Brain microvascular endothelial cell (primary cell): ENCODE data around the gene DNAJB9.
A peak's percentile ranks its signal among the peaks of the same experiment; 100 is the strongest.

Experiments
- DNase-seq: peaks from one replicate; pipeline ENCODE4 v3.0.0-alpha.2; 2020
- H3K27ac ChIP-seq: fragments of 250-450 bp; sonication (Bioruptor Pico); 2 replicates; pipeline ENCODE4 v1.5.1; 2020; ENCODE audit warnings: mild to moderate bottlenecking, moderate library complexity
- H3K27me3 ChIP-seq: fragments of 250-450 bp; sonication (Bioruptor Pico); replicated peaks from 2 replicates; pipeline ENCODE4 v1.5.1; 2020; ENCODE audit warnings: mild to moderate bottlenecking
- H3K36me3 ChIP-seq: fragments of 250-450 bp; sonication (Bioruptor Pico); replicated peaks from 2 replicates; pipeline ENCODE4 v1.5.1; 2020; ENCODE audit warnings: mild to moderate bottlenecking
- H3K4me3 ChIP-seq: 2 replicates; pipeline ENCODE4 v1.5.1; 2011; ENCODE audit warnings: low read depth, mild to moderate bottlenecking, control low read depth, low read length, moderate library complexity
- CTCF ChIP-seq: IDR thresholded peaks from 2 replicates; pipeline ENCODE4 v1.5.1; 2011; ENCODE audit warnings: low read depth, mild to moderate bottlenecking, moderate library complexity, low read length, control low read depth, inconsistent platforms; ENCODE audit errors: missing control alignments
- in situ Hi-C: cut with HindIII; loops from 2 replicates; pipeline ENCODE4 v1.10.0; 2017; ENCODE audit warnings: low sequenced_read_pairs, low pct_ligation_motif_present

The DNAJB9 gene

DNA sequence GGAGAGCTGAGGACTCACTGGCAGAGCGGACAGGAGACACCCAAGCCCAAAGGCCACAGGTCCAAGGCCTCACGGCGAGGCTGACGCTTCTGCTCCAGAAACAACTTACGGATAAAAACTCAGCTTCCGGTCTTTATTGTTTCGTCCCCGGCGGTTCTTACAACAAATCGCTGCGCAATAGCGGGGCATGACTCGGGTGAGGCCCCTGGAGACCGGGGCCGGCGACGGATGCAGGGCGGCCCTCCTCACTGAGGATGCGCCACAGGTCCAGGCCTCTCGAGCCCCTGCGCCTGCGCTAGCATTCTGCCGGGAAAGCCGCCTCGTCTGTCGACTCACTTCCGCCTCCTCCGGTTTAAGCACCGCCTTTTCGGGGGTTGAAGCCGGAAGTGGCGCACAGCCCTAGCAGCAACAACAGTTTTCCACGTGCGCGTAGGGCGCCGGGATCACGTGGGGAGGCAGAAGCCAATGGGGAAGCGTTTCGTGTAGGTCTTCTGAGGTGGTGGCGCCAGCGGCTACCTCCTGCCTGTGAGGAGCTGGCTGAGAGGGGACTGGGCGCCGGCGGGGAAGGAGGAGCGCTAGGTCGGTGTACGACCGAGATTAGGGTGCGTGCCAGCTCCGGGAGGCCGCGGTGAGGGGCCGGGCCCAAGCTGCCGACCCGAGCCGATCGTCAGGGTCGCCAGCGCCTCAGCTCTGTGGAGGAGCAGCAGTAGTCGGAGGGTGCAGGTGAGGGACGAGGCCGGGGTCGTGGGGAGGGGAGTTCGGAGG lies at the start of gene DNAJB9, which contains the start of gene THAP5:
TSS of gene DNAJB9 (plus strand) at position 494 of the 765 bp plus-strand sequence. CDS start 1,853 bp downstream, outside the sequence.
TSS of gene THAP5 (minus strand) at position 326 of the 765 bp plus-strand sequence. CDS start at position 189, 137 bp downstream.
- in situ Hi-C loops = no loop called here
- peak within 1 kb of the TSS; percentile 98 for H3K4me3 ChIP-seq
- DNase-seq = peak; percentile 99
- peak within 1 kb of the TSS; percentile 96 for H3K27ac ChIP-seq
- TF ChIP-seq CTCF = no peak
- no peaks in the 10 kb centered on the region for H3K27me3 ChIP-seq
- peaks cover 11% of the 10 kb centered on the region for H3K36me3 ChIP-seq

GRCh38 chr7:108522780-108523179 lies 46.9 kb upstream of the DNAJB9 start:
- no peak overlapping the region for H3K27ac ChIP-seq
- no peaks in the 10 kb centered on the region for H3K27me3 ChIP-seq
- in situ Hi-C loops = no loop called here
- DNase-seq = no peak
- TF ChIP-seq CTCF = no peak
- no peak overlapping the region for H3K4me3 ChIP-seq
- H3K36me3 ChIP-seq = peaks cover 6% of the 10 kb centered on the region

DNA sequence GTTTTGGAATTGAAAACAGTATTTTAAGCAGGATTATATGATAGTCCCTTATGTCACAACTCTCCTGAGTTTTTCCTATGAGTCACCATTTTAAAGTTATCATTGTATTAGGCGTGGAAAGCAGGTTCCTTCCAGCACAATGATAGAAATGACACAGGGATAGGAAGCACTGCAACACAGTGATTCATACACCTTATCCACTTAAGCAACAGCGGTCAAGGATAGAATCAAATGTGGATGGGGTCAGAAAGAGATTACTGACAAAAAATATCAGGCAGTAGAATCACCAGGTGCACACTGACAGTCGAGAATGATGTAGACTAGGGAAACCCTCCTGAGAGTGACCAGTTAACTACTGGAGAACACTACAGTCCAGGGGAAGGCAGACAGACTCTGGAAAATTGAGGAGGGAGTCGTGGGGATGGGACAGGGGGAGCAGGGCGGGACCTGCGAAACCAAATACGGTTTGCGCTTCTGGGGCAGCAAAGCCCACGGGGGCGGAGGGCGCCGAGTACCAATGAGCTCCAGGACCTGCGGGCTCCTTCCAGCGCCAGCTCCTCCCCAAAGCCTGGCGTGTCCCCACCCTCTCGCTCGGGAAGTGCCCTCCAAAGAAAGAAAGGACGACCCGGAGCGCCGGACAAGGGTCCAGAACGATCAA lies 44.2 kb upstream of the DNAJB9 start:
- no peaks in the 10 kb centered on the region for H3K27me3 ChIP-seq
- in situ Hi-C loops = no loop called here
- no peaks in the 10 kb centered on the region for H3K36me3 ChIP-seq
- H3K27ac ChIP-seq = peak overlapping the region; percentile 98
- peak overlapping the region; percentile 91 for H3K4me3 ChIP-seq
- DNase-seq = peak; percentile 57
- no peak for TF ChIP-seq CTCF

GRCh38 chr7:108525985-108526767 lies 43.5 kb upstream of the DNAJB9 start, which contains the start of gene PNPLA8:
Gene PNPLA8 (minus strand): TSS chr7:108526135. CDS start chr7:108515491, 10,644 bp downstream.
- Histone ChIP-seq H3K36me3 (no peaks in the 10 kb centered on the region), H3K27me3 (no peaks in the 10 kb centered on the region), H3K4me3 (peak within 1 kb of the TSS; percentile 91), H3K27ac (peak within 1 kb of the TSS; percentile 98)
- no peak for TF ChIP-seq CTCF
- DNase-seq = peak; percentile 100
- in situ Hi-C loops = no loop called here

- no peak for TF ChIP-seq CTCF
- DNase-seq = no peak
- H3K27ac ChIP-seq = peak overlapping the region; percentile 98
- H3K27me3 ChIP-seq = no peaks in the 10 kb centered on the region
- H3K36me3 ChIP-seq = no peaks in the 10 kb centered on the region
- in situ Hi-C loops = no loop called here
- peak overlapping the region; percentile 91 for H3K4me3 ChIP-seq
These were observed 43.0 kb upstream of the DNAJB9 start for GRCh38 chr7:108526768-108527017.
